Mucosa of stomach (tissue), 1 donor: Measurements from ENCODE around the gene GREM1.

ENCODE experiments used
- H3K27me3 ChIP-seq: one replicate; pipeline ENCODE4 v1.7.0; 2013; ENCODE audit warnings: mild to moderate bottlenecking, low read length; ENCODE audit not compliant: control insufficient read depth, insufficient read depth
- H3K36me3 ChIP-seq: one replicate; pipeline ENCODE4 v1.7.0; 2013; ENCODE audit warnings: low read length; ENCODE audit not compliant: control insufficient read depth, insufficient read depth
- H3K4me1 ChIP-seq: one replicate; pipeline ENCODE4 v1.7.0; 2013; ENCODE audit warnings: mild to moderate bottlenecking, low read length; ENCODE audit not compliant: control insufficient read depth, insufficient read depth
- H3K4me3 ChIP-seq: one replicate; pipeline ENCODE4 v1.7.0; 2013; ENCODE audit warnings: low read length
- H3K9ac ChIP-seq: one replicate; pipeline ENCODE4 v1.7.0; 2013; ENCODE audit warnings: mild to moderate bottlenecking, low read length, moderate library complexity
- H3K9me3 ChIP-seq: one replicate; pipeline ENCODE4 v1.7.0; 2013; ENCODE audit warnings: mild to moderate bottlenecking, low read length, moderate library complexity; ENCODE audit not compliant: control insufficient read depth
- donor health status: Pancreatic carcinoma.

Gene GREM1

GRCh38 chr15:32682977-32683630 is 34.7 kb upstream of the GREM1 start:
- H3K36me3 ChIP-seq = no peaks in the 10 kb centered on the region
- H3K9me3 ChIP-seq = no peaks in the 10 kb centered on the region
- H3K27me3 ChIP-seq = no peaks in the 10 kb centered on the region
- H3K4me3 ChIP-seq = no peak overlapping the region
- peaks cover 3% of the 10 kb centered on the region for H3K4me1 ChIP-seq
- no peak overlapping the region for H3K9ac ChIP-seq

DNA sequence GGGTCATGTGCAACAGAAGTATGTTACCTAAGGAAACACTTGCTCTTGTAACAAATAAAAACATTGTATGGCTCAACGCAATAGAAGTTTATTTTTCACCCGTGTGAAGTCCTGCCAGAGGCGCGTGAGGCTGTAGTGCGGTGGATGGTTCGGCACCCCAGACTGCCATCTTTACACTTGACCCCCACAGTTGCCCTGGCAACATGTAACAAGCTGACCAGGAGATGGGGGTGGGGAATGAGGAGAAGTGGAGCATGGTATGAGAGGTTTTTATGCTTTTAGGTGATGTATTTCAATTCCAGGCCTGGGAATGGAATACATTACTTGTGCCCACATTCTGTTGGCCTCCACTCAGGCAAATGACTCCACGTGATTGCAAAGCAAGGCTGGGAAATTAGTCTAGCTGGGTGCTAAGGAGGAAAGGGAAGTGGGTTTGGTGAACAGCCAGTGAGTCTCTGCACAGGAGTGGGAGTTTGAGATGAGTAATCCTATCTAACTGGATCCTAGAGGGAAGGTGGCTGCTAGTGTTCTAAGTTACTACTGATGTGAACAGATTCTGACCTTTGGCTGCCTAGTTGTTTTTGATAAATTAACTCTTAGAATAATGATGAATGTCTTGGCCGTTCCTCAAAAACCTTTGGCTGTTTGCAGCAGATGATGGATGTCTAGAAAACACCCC is 33.8 kb upstream of the GREM1 start:
- Histone ChIP-seq H3K36me3 (no peaks in the 10 kb centered on the region), H3K9me3 (no peaks in the 10 kb centered on the region), H3K27me3 (no peaks in the 10 kb centered on the region), H3K9ac (no peak overlapping the region), H3K4me3 (no peak overlapping the region), H3K4me1 (peaks cover 6% of the 10 kb centered on the region)

- Histone ChIP-seq H3K9me3 (no peaks in the 10 kb centered on the region), H3K4me1 (peaks cover 6% of the 10 kb centered on the region), H3K4me3 (no peak overlapping the region), H3K9ac (no peak overlapping the region), H3K27me3 (no peaks in the 10 kb centered on the region), H3K36me3 (no peaks in the 10 kb centered on the region)
Observed at GRCh38 chr15:32685576-32685975, 32.2 kb upstream of the GREM1 start.

DNA sequence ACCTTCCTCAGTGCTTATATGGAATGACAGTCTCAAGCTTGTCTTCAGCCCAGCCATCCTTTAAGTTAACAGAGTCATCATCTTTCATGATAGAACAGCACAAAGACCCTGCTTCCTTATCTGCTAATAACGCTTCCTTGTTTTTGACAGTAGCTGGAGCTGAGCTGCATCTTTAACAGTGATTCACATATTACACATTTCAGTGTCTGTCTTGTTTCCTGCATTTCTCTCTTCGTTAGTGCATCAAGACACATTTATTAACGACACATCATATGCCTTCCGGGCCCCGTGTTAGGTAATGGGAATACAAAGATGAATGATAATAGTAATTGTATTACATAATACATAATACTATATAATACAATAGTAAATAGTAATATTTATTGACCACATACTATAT is 30.2 kb upstream of the GREM1 start:
- no peaks in the 10 kb centered on the region for H3K27me3 ChIP-seq
- H3K36me3 ChIP-seq = no peaks in the 10 kb centered on the region
- H3K4me1 ChIP-seq = peaks cover 6% of the 10 kb centered on the region
- H3K9me3 ChIP-seq = no peaks in the 10 kb centered on the region
- H3K4me3 ChIP-seq = no peak overlapping the region
- no peak overlapping the region for H3K9ac ChIP-seq

- H3K36me3 ChIP-seq = no peaks in the 10 kb centered on the region
- H3K4me3 ChIP-seq = no peak overlapping the region
- H3K4me1 ChIP-seq = peaks cover 6% of the 10 kb centered on the region
- H3K27me3 ChIP-seq = no peaks in the 10 kb centered on the region
- H3K9ac ChIP-seq = no peak overlapping the region
- H3K9me3 ChIP-seq = no peaks in the 10 kb centered on the region
Observed at GRCh38 chr15:32688151-32688639, 29.6 kb upstream of the GREM1 start.

GRCh38 chr15:32690941-32691688 is 26.7 kb upstream of the GREM1 start:
- H3K9me3 ChIP-seq = no peaks in the 10 kb centered on the region
- H3K4me1 ChIP-seq = peaks cover 6% of the 10 kb centered on the region
- H3K9ac ChIP-seq = no peak overlapping the region
- H3K27me3 ChIP-seq = no peaks in the 10 kb centered on the region
- no peaks in the 10 kb centered on the region for H3K36me3 ChIP-seq
- H3K4me3 ChIP-seq = no peak overlapping the region

GRCh38 chr15:32691689-32692038 is 26.1 kb upstream of the GREM1 start:
- Histone ChIP-seq H3K4me1 (peaks cover 6% of the 10 kb centered on the region), H3K36me3 (no peaks in the 10 kb centered on the region), H3K9me3 (no peaks in the 10 kb centered on the region), H3K4me3 (no peak overlapping the region), H3K27me3 (no peaks in the 10 kb centered on the region), H3K9ac (no peak overlapping the region)

GRCh38 chr15:32692286-32692685 is 25.5 kb upstream of the GREM1 start:
- Histone ChIP-seq H3K27me3 (no peaks in the 10 kb centered on the region), H3K4me3 (no peak overlapping the region), H3K9me3 (no peaks in the 10 kb centered on the region), H3K4me1 (peaks cover 6% of the 10 kb centered on the region), H3K36me3 (no peaks in the 10 kb centered on the region), H3K9ac (no peak overlapping the region)

DNA sequence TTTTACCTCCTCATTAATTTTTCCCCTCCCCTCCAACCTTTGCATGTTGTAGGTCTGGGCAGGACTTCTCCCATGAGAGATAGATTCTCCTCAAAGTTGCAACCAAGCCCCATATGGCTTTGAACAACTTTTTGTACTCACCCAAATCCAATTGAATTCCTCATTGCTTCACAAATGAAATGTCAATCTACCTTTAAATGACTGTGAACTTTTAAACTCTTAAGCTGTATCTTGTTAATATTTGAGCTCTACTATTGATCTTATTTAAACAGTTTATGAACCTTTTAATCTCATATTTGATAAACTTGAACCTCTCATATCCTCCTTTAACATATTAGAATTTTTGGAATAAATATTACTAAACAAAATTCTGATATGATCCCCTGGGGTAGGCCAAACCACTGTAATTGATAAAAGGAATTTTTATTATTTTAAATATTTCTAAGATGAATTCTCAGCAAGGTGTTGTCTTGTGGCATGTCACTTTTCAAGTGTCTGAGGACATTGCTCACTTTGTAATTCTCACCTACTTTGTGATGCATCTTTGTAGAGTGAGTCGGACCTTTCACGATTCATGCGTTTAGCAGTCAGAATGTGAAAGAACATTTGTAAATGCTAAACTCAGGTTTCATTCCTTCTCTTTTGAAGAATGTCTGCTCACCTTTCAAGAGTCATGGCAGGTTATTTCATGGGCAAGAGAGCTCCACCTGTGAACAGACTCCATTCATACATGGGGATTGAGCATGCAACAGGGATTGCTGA is 23.4 kb upstream of the GREM1 start:
- no peaks in the 10 kb centered on the region for H3K4me1 ChIP-seq
- H3K9ac ChIP-seq = no peak overlapping the region
- no peaks in the 10 kb centered on the region for H3K9me3 ChIP-seq
- no peaks in the 10 kb centered on the region for H3K36me3 ChIP-seq
- no peak overlapping the region for H3K4me3 ChIP-seq
- H3K27me3 ChIP-seq = no peaks in the 10 kb centered on the region

- Histone ChIP-seq H3K4me1 (peaks cover 5% of the 10 kb centered on the region), H3K27me3 (no peaks in the 10 kb centered on the region), H3K9me3 (no peaks in the 10 kb centered on the region), H3K36me3 (no peaks in the 10 kb centered on the region), H3K4me3 (no peak overlapping the region), H3K9ac (no peak overlapping the region)
Observed at GRCh38 chr15:32698773-32699390, 18.9 kb upstream of the GREM1 start.

DNA sequence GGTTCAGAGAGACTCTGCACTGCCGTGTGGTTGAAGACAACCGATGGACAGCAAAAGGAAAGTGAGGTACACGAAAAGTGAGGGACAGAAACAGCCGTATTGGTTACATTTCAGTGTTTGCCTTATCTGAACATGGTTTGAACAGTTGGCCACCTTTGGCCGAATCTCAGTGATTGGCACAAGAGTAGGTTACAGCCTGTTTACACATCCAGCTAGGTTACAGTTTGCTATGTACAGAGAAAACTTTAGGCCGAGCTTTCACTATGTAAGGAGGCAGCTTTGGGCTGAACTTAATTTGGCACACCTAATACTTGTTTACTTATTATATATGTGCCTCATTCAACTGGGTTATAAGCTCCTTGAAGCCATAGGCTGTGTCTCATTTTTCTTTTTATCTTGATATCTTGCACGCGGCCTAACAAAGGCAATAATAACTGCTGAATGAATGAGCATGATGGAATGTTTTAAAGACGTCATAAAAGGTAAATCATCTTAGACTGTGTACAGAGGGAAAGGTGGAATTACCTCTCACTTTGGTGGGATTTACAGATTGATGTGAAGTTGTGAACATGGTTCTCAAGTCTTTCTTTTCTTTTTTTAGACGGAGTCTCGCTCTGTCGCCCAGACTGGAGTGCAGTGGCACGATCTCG is 17.2 kb upstream of the GREM1 start:
- H3K9ac ChIP-seq = no peak overlapping the region
- no peaks in the 10 kb centered on the region for H3K9me3 ChIP-seq
- no peak overlapping the region for H3K4me3 ChIP-seq
- H3K27me3 ChIP-seq = no peaks in the 10 kb centered on the region
- no peaks in the 10 kb centered on the region for H3K36me3 ChIP-seq
- peaks cover 5% of the 10 kb centered on the region for H3K4me1 ChIP-seq
